CD14-positive monocyte (primary cell): ENCODE results near the gene COL12A1. TPM values are rescaled to one million over a fixed set of nuclear protein-coding genes. Genes with fewer than 3 reads are reported as not detected.

Source experiments
- DNase-seq, 3 donors: peaks; one replicate each; pipeline ENCODE4 v3.0.0-alpha.2; 2011 to 2022
- H2AFZ ChIP-seq: 2 replicates; pipeline ENCODE4 v1.6.0; 2012; ENCODE audit warnings: mild to moderate bottlenecking, low read depth, low read length, inconsistent platforms; ENCODE audit not compliant: insufficient read depth, poor library complexity, severe bottlenecking
- H3K27ac ChIP-seq, 2 donors: 1 replicate in 1 of 2; 2 replicates in 1 of 2; pipeline ENCODE4 v1.5.1; 2012 to 2013; ENCODE audit warnings: low read length in 2 of 2, control low read depth in 1 of 2, inconsistent platforms in 1 of 2, low read depth in 1 of 2, mild to moderate bottlenecking in 1 of 2
- H3K27me3 ChIP-seq, 2 donors: one replicate each; pipeline versions ENCODE4 v1.6.0 to v1.6.1; 2011 to 2013; ENCODE audit warnings: low read length in 2 of 2; ENCODE audit not compliant: control insufficient read depth in 2 of 2, insufficient read depth in 2 of 2
- H3K36me3 ChIP-seq, 2 donors: replicated peaks in 1 of 2; 1 replicate in 1 of 2; 2 replicates in 1 of 2; pipeline versions ENCODE4 v1.5.1 to v1.6.1; 2012 to 2013; ENCODE audit warnings: low read length in 2 of 2, control low read depth in 1 of 2, inconsistent platforms in 1 of 2, mild to moderate bottlenecking in 1 of 2; ENCODE audit not compliant: insufficient read depth in 2 of 2, control insufficient read depth in 1 of 2
- H3K4me1 ChIP-seq, 2 donors: 1 replicate in 1 of 2; 2 replicates in 1 of 2; pipeline versions ENCODE4 v1.5.1 to v1.6.1; 2012 to 2013; ENCODE audit warnings: low read length in 2 of 2, control low read depth in 1 of 2, inconsistent platforms in 1 of 2, mild to moderate bottlenecking in 1 of 2, moderate library complexity in 1 of 2; ENCODE audit not compliant: insufficient read depth in 2 of 2, control insufficient read depth in 1 of 2
- H3K4me2 ChIP-seq: replicated peaks from 2 replicates; pipeline ENCODE3; 2012; ENCODE audit warnings: low read length, moderate library complexity, mild to moderate bottlenecking; ENCODE audit not compliant: poor library complexity, severe bottlenecking; ENCODE audit errors: extremely low read depth
- H3K4me3 ChIP-seq, 3 experiments: fragments of 200-600 bp in 1 of 3; sonication (generic) in 1 of 3; replicated peaks in 1 of 3; 1 replicate in 2 of 3; 2 replicates in 1 of 3; pipeline ENCODE4 v1.5.1; 2011 to 2013; ENCODE audit warnings: low read length in 3 of 3, mild to moderate bottlenecking in 3 of 3, control low read depth in 2 of 3, low read depth in 2 of 3, inconsistent platforms in 1 of 3, moderate library complexity in 1 of 3
- H3K79me2 ChIP-seq: 2 replicates; pipeline ENCODE4 v1.6.0; 2012; ENCODE audit warnings: mild to moderate bottlenecking, control low read depth, inconsistent platforms, low read length, moderate library complexity; ENCODE audit not compliant: insufficient read depth
- H3K9ac ChIP-seq: 2 replicates; pipeline ENCODE4 v1.6.0; 2017; ENCODE audit warnings: low read length, mild to moderate bottlenecking; ENCODE audit not compliant: insufficient read depth, poor library complexity, severe bottlenecking
- H3K9me3 ChIP-seq, 2 donors: replicated peaks in 1 of 2; 1 replicate in 1 of 2; 2 replicates in 1 of 2; pipeline versions ENCODE4 v1.5.1 to v1.6.1; 2012 to 2013; ENCODE audit warnings: low read length in 2 of 2, control low read depth in 1 of 2; ENCODE audit not compliant: control insufficient read depth in 1 of 2, insufficient read depth in 1 of 2
- H4K20me1 ChIP-seq: 2 replicates; pipeline ENCODE4 v1.6.0; 2012; ENCODE audit warnings: mild to moderate bottlenecking, low read length, control low read depth, moderate library complexity; ENCODE audit not compliant: insufficient read depth
- H3K27ac Mint-ChIP-seq, 7 donors: one replicate each; pipeline ENCODE4 v1.8.0; 2020; ENCODE audit warnings: mild to moderate bottlenecking in 7 of 7, mixed read lengths in 7 of 7, moderate library complexity in 6 of 7, inconsistent platforms in 2 of 7
- H3K27me3 Mint-ChIP-seq, 3 donors: one replicate each; pipeline ENCODE4 v1.8.0; 2021 to 2022; ENCODE audit warnings: low read depth in 3 of 3, mild to moderate bottlenecking in 3 of 3, mixed read lengths in 3 of 3, moderate library complexity in 3 of 3, inconsistent platforms in 1 of 3
- H3K36me3 Mint-ChIP-seq, 2 donors: one replicate each; pipeline ENCODE4 v1.8.0; 2020; ENCODE audit warnings: mixed read lengths in 2 of 2, inconsistent platforms in 1 of 2, mild to moderate bottlenecking in 1 of 2
- H3K4me1 Mint-ChIP-seq: one replicate; pipeline ENCODE4 v1.8.0; 2020; ENCODE audit warnings: mild to moderate bottlenecking, mixed read lengths
- H3K4me3 Mint-ChIP-seq, 2 donors: one replicate each; pipeline ENCODE4 v1.8.0; 2020; ENCODE audit warnings: mild to moderate bottlenecking in 2 of 2, mixed read lengths in 2 of 2, moderate library complexity in 1 of 2
- H3K9me3 Mint-ChIP-seq, 7 donors: one replicate each; pipeline ENCODE4 v1.8.0; 2020 to 2022; ENCODE audit warnings: mixed read lengths in 7 of 7, mild to moderate bottlenecking in 6 of 7, moderate library complexity in 6 of 7, inconsistent platforms in 2 of 7
- CTCF ChIP-seq: fragments of 200-600 bp; IDR thresholded peaks from one replicate; pipeline ENCODE4 v1.8.0; 2022; ENCODE audit warnings: antibody characterized with exemption, mild to moderate bottlenecking
- WGBS: methylation state at CpG from one replicate; pipeline ENCODE4 v1.1.5; 2013; ENCODE audit warnings: missing lambda C conversion rate; ENCODE audit not compliant: insufficient coverage; 5-methylcytosine and 5-hydroxymethylcytosine counted together
- intact Hi-C, 2 donors: fragments of 100-400 bp; cut with micrococcal nuclease; formaldehyde crosslinking; loops; one replicate each; pipeline versions ENCODE4 v1.15.0 to v1.15.1; 2023
- polyA plus RNA-seq, 3 donors: library from polyadenylated mRNA; depleted of rRNA in 1 of 3; unstranded in 2 of 3; stranded (reverse) in 1 of 3; fragments of 300-500 nt in 2 of 3; fragments of >200 nt in 1 of 3; fragmentation: Illumina TruSeq in 2 of 3; gene quantifications; 1 replicate in 2 of 3; 2 replicates in 1 of 3; pipeline ENCODE4 v1.2.3, GENCODE V29; 2012 to 2021

COL12A1 gene
- polyA plus RNA-seq, 3 donors, result not detected

GRCh38 chr6:75249837-75250236, 44.0 kb upstream of the COL12A1 start:
- no peaks in the 10 kb centered on the region for H4K20me1 ChIP-seq
- Mint-ChIP-seq H3K9me3 (peaks cover 0 to 2% (median 0%) of the 10 kb centered on the region in 7 donors), H3K36me3 (peaks cover 15% of the 10 kb centered on the region in 2 donors), H3K27me3 (peaks cover 8 to 30% (median 23%) of the 10 kb centered on the region in 3 donors), H3K4me3 (no peak overlapping the region), H3K4me1 (peaks cover under 1% of the 10 kb centered on the region), H3K27ac (no peak overlapping the region)
- H3K27me3 ChIP-seq, result peaks cover 8 to 22% of the 10 kb centered on the region in 2 donors
- no peaks in the 10 kb centered on the region for H3K4me1 ChIP-seq
- intact Hi-C loops, result loop anchor here in 1 of 2 donors (5.0 kb wide), 1 partner anchor 32 kb away; the partner anchor contains the start of gene TMEM30A
- no peak overlapping the region for H3K4me3 ChIP-seq
- H3K27ac ChIP-seq, result no peak overlapping the region
- TF ChIP-seq CTCF, result no peak
- no peaks in the 10 kb centered on the region for H3K9me3 ChIP-seq
- peaks cover 13 to 20% of the 10 kb centered on the region in 2 donors for H3K36me3 ChIP-seq
- H3K4me2 ChIP-seq, result no peak overlapping the region
- H3K79me2 ChIP-seq, result no peaks in the 10 kb centered on the region
- DNase-seq, result no peak
- H2AFZ ChIP-seq, result no peak overlapping the region
- no peak overlapping the region for H3K9ac ChIP-seq

- Mint-ChIP-seq H3K36me3 (peaks cover 0 to 2% of the 10 kb centered on the region in 2 donors), H3K9me3 (peaks cover 0 to 4% (median 0%) of the 10 kb centered on the region in 7 donors), H3K27me3 (peaks cover 8 to 32% (median 23%) of the 10 kb centered on the region in 3 donors), H3K4me3 (peak overlapping the region in 1 of 2 donors; percentile 18), H3K27ac (no peak overlapping the region), H3K4me1 (peaks cover 12% of the 10 kb centered on the region)
- H3K4me3 ChIP-seq, result no peak overlapping the region
- no peak overlapping the region for H2AFZ ChIP-seq
- no peak overlapping the region for H3K9ac ChIP-seq
- WGBS, result no CpG with 5 or more reads among the region's 2 CpGs
- H3K79me2 ChIP-seq, result peaks cover 18% of the 10 kb centered on the region
- no peak overlapping the region for H3K4me2 ChIP-seq
- H3K9me3 ChIP-seq, result no peaks in the 10 kb centered on the region
- intact Hi-C loops, result loop anchor here in 1 of 2 donors (5.0 kb wide), 1 partner anchor 36 kb away; the partner anchor contains the start of gene TMEM30A
- peaks cover 0 to 3% of the 10 kb centered on the region in 2 donors for H3K36me3 ChIP-seq
- H3K27ac ChIP-seq, result no peak overlapping the region
- no peak for TF ChIP-seq CTCF
- H3K4me1 ChIP-seq, result peaks cover 7% of the 10 kb centered on the region in 2 donors
- DNase-seq, result no peak
- peaks cover 8 to 22% of the 10 kb centered on the region in 2 donors for H3K27me3 ChIP-seq
- H4K20me1 ChIP-seq, result no peaks in the 10 kb centered on the region
These were observed 40.5 kb upstream of the COL12A1 start for GRCh38 chr6:75246386-75246785.
